Measurements from ENCODE around the gene EREG. TPM values are rescaled to one million over a fixed set of nuclear protein-coding genes. Genes with fewer than 3 reads are reported as not detected.

EREG gene
- total RNA-seq, 1 experiment from 2014 or later = 37.0 TPM

DNA sequence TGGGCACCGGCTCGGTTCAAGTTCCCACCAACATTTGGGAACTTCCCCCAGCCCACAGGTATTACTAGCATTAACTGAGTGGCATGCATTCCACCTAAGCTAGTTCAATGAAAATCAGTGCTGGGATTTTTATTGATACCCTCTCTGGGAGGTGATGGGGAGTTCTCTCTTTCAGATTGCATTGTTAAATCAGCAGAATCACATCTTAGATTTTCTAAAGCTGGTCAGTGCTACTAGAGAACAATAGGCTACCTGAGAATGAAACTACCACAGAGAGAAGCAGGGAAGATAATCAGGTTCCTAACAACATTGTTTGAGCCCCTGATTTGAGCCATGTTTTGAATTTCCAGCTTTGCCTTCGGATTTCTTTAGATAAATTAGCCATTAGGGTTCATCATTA lies 40.7 kb upstream of the EREG start:
- TF ChIP-seq CTCF (IDR thresholded peaks at IDR 0.05; ENCODE audit: insufficient read depth in 1 of 2, low read depth in 1 of 2, low read length in 1 of 2, severe bottlenecking in 1 of 2, unreplicated experiment in 1 of 2) = no peak
- H3K27me3 ChIP-seq (replicated peaks; ENCODE audit: control insufficient read depth, insufficient read depth, low read length) = no peaks in the 10 kb centered on the region
- no peaks in the 10 kb centered on the region for H3K36me3 ChIP-seq (ENCODE audit: control insufficient read depth, insufficient read depth, low read length)
- POLR2A ChIA-PET = no interaction called here
- no peak overlapping the region for H3K4me3 ChIP-seq (ENCODE audit: low read depth, low read length)
- Mint-ChIP-seq H3K27me3 (ENCODE audit: insufficient read depth, unreplicated experiment) (no peaks in the 10 kb centered on the region), H3K4me3 (ENCODE audit: unreplicated experiment) (no peak overlapping the region), H3K36me3 (ENCODE audit: insufficient read depth, unreplicated experiment) (no peaks in the 10 kb centered on the region), H3K9me3 (ENCODE audit: unreplicated experiment) (no peaks in the 10 kb centered on the region), H3K4me1 (ENCODE audit: low read depth, unreplicated experiment) (peaks cover 10% of the 10 kb centered on the region), H3K27ac (ENCODE audit: unreplicated experiment) (no peak overlapping the region)
- intact Hi-C loops (cut with micrococcal nuclease; ENCODE audit: unreplicated experiment) = loop anchor here (5.0 kb wide), 1 partner anchor 468 kb away; the partner anchor contains the start of gene BTC
- no peaks in the 10 kb centered on the region for H3K9me3 ChIP-seq
- no TSS peak for BruUV-seq (replicated peaks)
- DNase-seq = no peak
- CTCF ChIA-PET = interaction anchor here (1.0 kb wide), 1 partner anchor 347 kb away, joined by 4 read pairs; no protein-coding TSS in a partner anchor
- H3K4me1 ChIP-seq = peaks cover 17% of the 10 kb centered on the region; the same call in 1 of the 2 replicates

DNA sequence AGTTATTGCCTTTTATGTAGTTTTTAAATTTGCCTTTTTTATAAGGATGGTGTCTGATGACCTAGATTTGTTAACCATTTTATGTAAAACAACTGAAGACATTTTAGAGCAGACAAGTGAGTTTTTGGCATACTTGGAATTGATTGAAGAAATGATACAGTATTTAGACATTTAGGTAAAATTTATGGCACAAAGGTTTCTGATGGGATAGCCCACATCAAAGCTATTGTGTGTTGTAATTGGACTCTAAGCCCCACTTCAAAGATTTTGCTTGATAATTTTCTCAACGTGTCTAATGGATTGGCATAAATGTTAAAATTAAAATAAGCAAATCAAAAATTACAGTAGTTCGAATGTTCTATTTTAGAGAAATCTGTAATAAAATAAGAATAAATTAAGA lies 39.1 kb upstream of the EREG start:
- BruUV-seq (replicated peaks) = no TSS peak
- CTCF ChIA-PET = no interaction called here

GRCh38 chr4:74327762-74328161 lies 37.2 kb upstream of the EREG start:
- intact Hi-C loops (cut with micrococcal nuclease; ENCODE audit: unreplicated experiment) = no loop called here
- BruUV-seq (replicated peaks) = no TSS peak
- Mint-ChIP-seq H3K36me3 (ENCODE audit: insufficient read depth, unreplicated experiment) (no peaks in the 10 kb centered on the region), H3K4me3 (ENCODE audit: unreplicated experiment) (no peak overlapping the region), H3K9me3 (ENCODE audit: unreplicated experiment) (no peaks in the 10 kb centered on the region), H3K27me3 (ENCODE audit: insufficient read depth, unreplicated experiment) (no peaks in the 10 kb centered on the region), H3K4me1 (ENCODE audit: low read depth, unreplicated experiment) (no peaks in the 10 kb centered on the region), H3K27ac (ENCODE audit: unreplicated experiment) (no peak overlapping the region)
- ChIA-PET POLR2A (no interaction called here), CTCF (no interaction called here)
- Histone ChIP-seq H3K36me3 (ENCODE audit: control insufficient read depth, insufficient read depth, low read length) (no peaks in the 10 kb centered on the region), H3K4me3 (ENCODE audit: low read depth, low read length) (no peak overlapping the region), H3K9me3 (no peaks in the 10 kb centered on the region), H3K4me1 (0 out of 2 replicates have a peak, but pooled peaks cover 9% of the 10 kb centered on the region), H3K27me3 (replicated peaks; ENCODE audit: control insufficient read depth, insufficient read depth, low read length) (no peaks in the 10 kb centered on the region)
- DNase-seq = no peak
- no peak for TF ChIP-seq CTCF (IDR thresholded peaks at IDR 0.05; ENCODE audit: insufficient read depth in 1 of 2, low read depth in 1 of 2, low read length in 1 of 2, severe bottlenecking in 1 of 2, unreplicated experiment in 1 of 2)

More for the DNA sequence above, 39.1 kb upstream of the EREG start:
- Mint-ChIP-seq H3K27ac (ENCODE audit: unreplicated experiment) (no peak overlapping the region), H3K4me1 (ENCODE audit: low read depth, unreplicated experiment) (peaks cover 4% of the 10 kb centered on the region), H3K36me3 (ENCODE audit: insufficient read depth, unreplicated experiment) (no peaks in the 10 kb centered on the region), H3K4me3 (ENCODE audit: unreplicated experiment) (no peak overlapping the region), H3K27me3 (ENCODE audit: insufficient read depth, unreplicated experiment) (no peaks in the 10 kb centered on the region), H3K9me3 (ENCODE audit: unreplicated experiment) (no peaks in the 10 kb centered on the region)
- Histone ChIP-seq H3K4me1 (peaks cover 9% of the 10 kb centered on the region; the same call in 1 of the 2 replicates), H3K4me3 (ENCODE audit: low read depth, low read length) (no peak overlapping the region), H3K9me3 (no peaks in the 10 kb centered on the region), H3K27me3 (replicated peaks; ENCODE audit: control insufficient read depth, insufficient read depth, low read length) (no peaks in the 10 kb centered on the region), H3K36me3 (ENCODE audit: control insufficient read depth, insufficient read depth, low read length) (no peaks in the 10 kb centered on the region)
- intact Hi-C loops (cut with micrococcal nuclease; ENCODE audit: unreplicated experiment) = no loop called here
- no peak for DNase-seq
- POLR2A ChIA-PET = no interaction called here
- no peak for TF ChIP-seq CTCF (IDR thresholded peaks at IDR 0.05; ENCODE audit: insufficient read depth in 1 of 2, low read depth in 1 of 2, low read length in 1 of 2, severe bottlenecking in 1 of 2, unreplicated experiment in 1 of 2)
